Measurements from ENCODE around the gene CSTA.

DNA sequence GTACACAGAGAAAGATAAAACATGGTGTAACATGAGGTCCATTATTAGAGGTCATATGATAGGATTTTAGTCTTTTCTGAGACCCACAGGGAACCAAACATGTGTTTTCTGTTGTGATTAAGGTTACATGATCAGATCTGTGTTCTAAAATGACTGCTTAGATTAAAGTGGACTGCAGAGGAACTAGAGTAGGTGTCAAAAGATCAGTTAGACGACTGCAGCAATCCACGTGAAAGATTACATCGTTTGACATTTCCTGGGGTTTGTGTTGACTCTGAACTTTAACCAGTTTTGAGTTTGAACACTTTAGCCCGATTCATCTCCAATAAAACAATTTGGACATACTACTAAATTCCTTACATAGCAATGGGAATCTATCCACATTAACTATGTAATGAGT is 52.9 kb downstream of the CSTA start:
- no peak for TF ChIP-seq TAF1 (IDR thresholded peaks at IDR 0.05; ENCODE audit: low read depth)
- no peak for TF ChIP-seq CTCF (IDR thresholded peaks at IDR 0.05; ENCODE audit: poor library complexity, severe bottlenecking)
- no peak for TF ChIP-seq REST (IDR thresholded peaks at IDR 0.05; ENCODE audit: borderline replicate concordance)
- no peak for TF ChIP-seq RAD21 (conservative IDR thresholded peaks at IDR 0.05)
- TF ChIP-seq POLR2AphosphoS5 (IDR thresholded peaks at IDR 0.05), result no peak
- no peak for TF ChIP-seq EZH2 (IDR thresholded peaks at IDR 0.05; ENCODE audit: borderline replicate concordance, insufficient read depth, low read length, poor library complexity, severe bottlenecking)
- no peak for TF ChIP-seq SMC3 (conservative IDR thresholded peaks at IDR 0.05; ENCODE audit: poor library complexity)
